GM12874 (cell line): ENCODE data around the gene ASAH2.

Experiments used
- TF ChIP-seq, protein P1 (sequence below): IDR thresholded peaks from 2 replicates; pipeline ENCODE4 v1.5.1; 2011; ENCODE audit warnings: low read depth, mild to moderate bottlenecking, control low read depth, low read length, moderate library complexity; ENCODE audit not compliant: insufficient read depth

The ASAH2 gene

DNA sequence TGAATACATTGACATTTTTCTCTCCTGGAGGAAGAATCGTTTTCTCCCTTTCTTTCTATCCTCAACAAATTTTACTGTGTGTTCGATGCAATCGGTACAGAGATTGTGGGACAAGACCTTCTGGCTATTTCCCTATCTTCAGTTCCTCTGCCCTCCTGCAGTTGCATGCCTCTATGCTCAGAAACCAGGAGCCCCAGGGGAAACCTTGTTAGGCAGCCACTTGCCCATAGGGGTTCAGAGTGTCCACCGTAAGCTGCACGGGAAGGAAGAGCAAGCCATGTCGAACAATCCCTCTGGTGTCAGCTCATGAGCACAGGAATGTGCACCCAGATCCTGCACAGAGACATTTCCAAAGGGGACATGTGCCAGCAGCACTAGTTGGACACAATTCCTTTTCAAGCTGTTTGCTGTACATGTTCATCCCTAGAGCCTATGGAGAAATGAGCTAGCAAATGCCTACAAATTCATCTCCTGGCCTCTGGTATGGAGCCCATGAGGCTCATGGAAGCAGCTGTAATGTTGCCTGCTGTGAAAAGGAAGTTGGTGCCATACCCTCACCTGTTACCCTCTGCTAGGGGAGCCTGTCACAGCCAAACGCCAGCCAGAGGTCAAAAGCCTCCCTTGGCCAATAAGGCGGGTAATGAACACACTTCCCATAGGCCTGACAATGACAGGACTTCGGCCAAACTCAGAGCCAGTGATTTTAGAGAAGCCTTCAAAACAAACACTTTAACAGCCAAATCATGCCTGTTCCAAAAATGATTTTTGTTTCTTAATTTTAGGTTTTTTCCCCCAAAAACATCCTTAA lies 35.9 kb upstream of the ASAH2 start:
- TF ChIP-seq, protein P1, sequence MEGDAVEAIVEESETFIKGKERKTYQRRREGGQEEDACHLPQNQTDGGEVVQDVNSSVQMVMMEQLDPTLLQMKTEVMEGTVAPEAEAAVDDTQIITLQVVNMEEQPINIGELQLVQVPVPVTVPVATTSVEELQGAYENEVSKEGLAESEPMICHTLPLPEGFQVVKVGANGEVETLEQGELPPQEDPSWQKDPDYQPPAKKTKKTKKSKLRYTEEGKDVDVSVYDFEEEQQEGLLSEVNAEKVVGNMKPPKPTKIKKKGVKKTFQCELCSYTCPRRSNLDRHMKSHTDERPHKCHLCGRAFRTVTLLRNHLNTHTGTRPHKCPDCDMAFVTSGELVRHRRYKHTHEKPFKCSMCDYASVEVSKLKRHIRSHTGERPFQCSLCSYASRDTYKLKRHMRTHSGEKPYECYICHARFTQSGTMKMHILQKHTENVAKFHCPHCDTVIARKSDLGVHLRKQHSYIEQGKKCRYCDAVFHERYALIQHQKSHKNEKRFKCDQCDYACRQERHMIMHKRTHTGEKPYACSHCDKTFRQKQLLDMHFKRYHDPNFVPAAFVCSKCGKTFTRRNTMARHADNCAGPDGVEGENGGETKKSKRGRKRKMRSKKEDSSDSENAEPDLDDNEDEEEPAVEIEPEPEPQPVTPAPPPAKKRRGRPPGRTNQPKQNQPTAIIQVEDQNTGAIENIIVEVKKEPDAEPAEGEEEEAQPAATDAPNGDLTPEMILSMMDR = no peak

DNA sequence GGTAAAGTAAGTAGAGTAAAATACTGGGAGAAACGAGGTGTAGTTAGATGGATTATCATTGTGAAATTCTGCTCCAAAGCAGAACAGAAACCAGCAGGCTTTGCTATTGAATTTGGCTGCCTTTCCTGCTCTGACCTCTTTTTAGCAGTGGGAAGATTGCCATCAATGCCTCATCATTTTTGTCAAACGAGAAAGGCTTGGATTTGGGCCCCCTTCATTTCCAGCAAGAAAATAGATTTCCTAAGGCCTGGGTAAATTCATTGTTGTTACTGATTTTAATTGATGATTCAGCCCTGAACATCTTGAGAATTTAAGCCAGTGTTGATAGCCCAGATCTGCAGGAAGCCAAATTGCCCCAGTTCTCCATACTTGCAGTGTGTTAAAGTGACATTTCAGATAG lies 35.2 kb upstream of the ASAH2 start:
- TF ChIP-seq, protein P1 = no peak

DNA sequence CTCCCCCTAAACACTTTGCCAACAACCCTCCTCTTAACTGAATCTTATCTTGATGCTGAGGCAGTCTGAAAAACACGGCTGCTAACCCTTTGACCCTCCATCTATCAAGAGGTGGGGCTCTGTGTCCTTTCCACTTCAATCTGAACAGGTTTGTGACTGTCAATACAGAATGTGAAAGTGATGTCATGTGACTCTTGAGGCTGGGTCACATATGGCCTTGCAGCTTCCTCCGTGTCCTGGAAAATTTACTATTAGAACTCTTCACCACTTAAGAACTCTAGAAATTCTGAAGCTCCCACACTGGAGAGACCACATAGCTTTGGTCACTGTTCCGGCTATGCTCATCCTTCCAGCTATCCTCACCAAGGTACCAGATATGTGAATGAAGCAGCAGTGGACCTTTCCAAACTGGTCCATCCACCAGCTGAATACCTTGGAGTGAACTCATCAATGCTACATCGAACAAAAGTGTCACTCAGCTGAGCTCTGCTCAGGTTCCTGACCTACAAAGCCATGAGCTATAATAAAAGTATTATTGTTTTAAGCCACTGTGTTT lies 30.7 kb upstream of the ASAH2 start:
- TF ChIP-seq, protein P1 = no peak

DNA sequence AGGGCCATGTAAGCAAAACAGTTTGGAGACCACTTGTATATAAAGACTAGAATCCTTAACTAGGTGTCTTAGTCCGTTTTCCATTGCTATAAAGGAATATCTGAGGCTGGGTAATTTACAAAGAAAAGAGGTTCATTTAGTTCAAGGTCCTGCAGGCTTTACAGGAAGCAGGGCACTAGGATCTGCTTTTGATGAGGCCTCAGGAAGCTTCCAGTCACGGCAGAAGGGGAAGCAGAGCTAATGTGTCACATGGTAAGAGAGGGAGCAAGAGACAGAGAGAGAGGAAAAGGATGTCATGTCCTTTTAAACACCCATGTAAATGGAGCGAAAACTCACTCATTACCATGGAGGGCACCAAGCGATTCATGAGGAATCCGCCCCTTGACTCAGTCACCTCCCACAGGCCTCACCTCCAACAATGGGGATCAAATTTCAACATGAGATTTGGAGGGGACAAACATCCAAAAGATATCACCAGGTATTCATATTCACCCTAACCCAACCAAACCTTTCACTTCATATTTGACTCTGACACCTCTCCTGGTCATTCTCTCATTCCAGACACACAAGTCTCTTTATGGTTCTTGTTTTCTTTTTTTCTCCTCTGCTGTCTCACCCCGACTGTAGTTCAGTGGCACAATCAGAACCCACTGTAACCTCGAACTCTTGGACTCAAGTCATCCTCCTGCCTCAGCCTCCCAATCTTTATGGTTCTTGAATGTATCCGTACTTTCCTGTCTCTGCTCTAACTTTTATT lies 30.1 kb upstream of the ASAH2 start:
- TF ChIP-seq, protein P1 = no peak

DNA sequence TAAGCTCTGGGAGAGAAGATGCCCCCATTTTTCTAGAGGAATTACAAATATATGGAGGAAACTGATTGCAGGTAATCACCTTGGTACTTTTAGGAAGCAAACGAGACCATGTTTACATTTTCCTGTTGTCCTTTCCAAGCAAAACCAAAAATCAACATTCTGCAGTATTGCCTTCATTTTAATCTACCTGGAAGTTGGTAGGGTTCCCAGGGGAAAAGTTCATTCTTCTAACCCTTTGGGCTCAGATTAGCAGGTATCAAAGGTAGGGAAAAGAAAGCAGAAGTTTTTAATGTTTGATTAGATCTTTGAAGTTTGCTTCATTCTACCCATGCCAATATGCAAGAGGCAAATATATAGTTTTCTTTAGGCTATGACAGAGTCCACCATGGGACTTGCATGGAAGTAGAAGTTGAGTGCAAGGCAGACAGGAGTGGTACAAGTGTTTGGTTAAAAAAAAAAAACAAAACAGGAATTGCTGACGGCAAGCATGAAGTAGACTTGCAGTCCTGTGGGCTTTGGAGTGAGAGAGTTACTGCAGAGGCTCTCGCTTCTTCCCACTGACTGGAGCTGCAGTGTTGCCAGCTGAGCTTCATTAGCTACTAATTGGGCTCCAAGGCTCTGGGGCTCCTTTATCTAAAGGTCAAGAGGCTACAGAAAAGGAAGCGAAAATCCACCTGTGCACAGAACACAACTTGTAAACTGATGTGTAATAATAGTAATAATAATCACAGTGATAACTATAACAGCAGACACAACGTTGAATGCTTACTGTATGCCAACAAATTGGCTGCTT lies 28.9 kb upstream of the ASAH2 start:
- TF ChIP-seq, protein P1 = no peak

DNA sequence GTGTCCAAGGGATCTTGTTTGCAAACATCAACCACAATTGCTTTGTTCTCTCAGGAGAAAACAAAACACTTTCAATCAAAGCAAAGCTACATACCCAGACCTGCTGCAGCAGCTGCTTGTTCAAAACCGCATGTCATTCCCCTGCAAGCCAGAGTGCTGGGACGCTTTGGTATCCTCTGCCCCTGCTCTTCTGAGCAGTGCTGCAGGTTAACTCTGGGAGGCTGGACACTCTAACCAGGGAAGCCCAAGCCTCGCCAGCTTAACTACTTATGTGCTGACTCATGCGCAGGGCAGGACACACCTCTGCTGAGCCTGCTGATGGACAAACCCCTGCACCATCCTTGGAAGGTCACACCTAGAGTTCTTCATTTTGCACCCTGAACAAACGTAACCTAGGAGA lies 28.2 kb upstream of the ASAH2 start:
- TF ChIP-seq, protein P1 = no peak
